PC-9 (cell line): Measurements from ENCODE around the gene ARNT2.

Experiments used
- EZH2 ChIP-seq: fragments of 200-600 bp; sonication (generic); IDR thresholded peaks from 2 replicates; pipeline ENCODE4 v1.8.0; 2017; ENCODE audit warnings: antibody characterized with exemption, low read depth
- TF ChIP-seq, protein P1 (sequence below): fragments of 200-600 bp; sonication (generic); conservative IDR thresholded peaks from 2 replicates; pipeline ENCODE4 v1.6.1; 2017; ENCODE audit warnings: mixed run types, antibody characterized with exemption, mild to moderate bottlenecking, moderate library complexity

DNA sequence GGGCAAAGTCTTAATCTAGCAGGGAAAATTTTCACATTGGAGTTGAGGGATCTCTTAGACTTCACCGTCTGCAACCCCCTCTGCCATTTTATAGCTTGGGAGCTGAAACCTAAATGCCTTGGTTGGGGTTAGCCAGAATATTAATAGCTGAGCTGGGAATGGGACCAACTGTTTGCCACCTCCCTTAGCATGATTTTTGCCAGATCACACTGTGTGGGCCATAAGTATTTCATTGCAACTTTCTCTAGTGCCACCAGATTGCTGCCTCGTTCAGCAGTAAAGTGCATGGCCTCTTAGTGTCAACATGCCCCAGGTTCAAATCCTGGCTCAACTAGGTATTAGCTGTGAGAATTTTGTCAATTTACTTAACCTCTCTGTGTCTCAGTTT, 235.0 kb downstream of the ARNT2 start:
- TF ChIP-seq, protein P1, sequence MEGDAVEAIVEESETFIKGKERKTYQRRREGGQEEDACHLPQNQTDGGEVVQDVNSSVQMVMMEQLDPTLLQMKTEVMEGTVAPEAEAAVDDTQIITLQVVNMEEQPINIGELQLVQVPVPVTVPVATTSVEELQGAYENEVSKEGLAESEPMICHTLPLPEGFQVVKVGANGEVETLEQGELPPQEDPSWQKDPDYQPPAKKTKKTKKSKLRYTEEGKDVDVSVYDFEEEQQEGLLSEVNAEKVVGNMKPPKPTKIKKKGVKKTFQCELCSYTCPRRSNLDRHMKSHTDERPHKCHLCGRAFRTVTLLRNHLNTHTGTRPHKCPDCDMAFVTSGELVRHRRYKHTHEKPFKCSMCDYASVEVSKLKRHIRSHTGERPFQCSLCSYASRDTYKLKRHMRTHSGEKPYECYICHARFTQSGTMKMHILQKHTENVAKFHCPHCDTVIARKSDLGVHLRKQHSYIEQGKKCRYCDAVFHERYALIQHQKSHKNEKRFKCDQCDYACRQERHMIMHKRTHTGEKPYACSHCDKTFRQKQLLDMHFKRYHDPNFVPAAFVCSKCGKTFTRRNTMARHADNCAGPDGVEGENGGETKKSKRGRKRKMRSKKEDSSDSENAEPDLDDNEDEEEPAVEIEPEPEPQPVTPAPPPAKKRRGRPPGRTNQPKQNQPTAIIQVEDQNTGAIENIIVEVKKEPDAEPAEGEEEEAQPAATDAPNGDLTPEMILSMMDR, result no peak
- TF ChIP-seq EZH2, result no peak
